GM18505 (cell line): Measurements from ENCODE around the gene SENP7.

Experiments
- ATAC-seq: cut with Tn5 transposase; IDR thresholded peaks from one replicate; pipeline ENCODE4 v1.9.1; 2021; ENCODE audit not compliant: unreplicated experiment
- POLR2A ChIP-seq: IDR thresholded peaks from 4 replicates; pipeline ENCODE4 v1.6.1; 2011; ENCODE audit warnings: borderline replicate concordance; ENCODE audit not compliant: insufficient read depth, insufficient read length; ENCODE audit errors: extremely low read depth

Gene SENP7

GRCh38 chr3:101535221-101535620, 22.2 kb upstream of the SENP7 start:
- ATAC-seq, result no peak
- no peak for TF ChIP-seq POLR2A

- TF ChIP-seq POLR2A, result no peak
- no peak for ATAC-seq
Measured at GRCh38 chr3:101533603-101533968, 20.6 kb upstream of the SENP7 start.

GRCh38 chr3:101532783-101533602, 20.0 kb upstream of the SENP7 start:
- no peak for TF ChIP-seq POLR2A
- ATAC-seq, result no peak

GRCh38 chr3:101531473-101532086, 18.6 kb upstream of the SENP7 start:
- no peak for ATAC-seq

GRCh38 chr3:101530686-101531047, 17.7 kb upstream of the SENP7 start:
- no peak for ATAC-seq

More at GRCh38 chr3:101531473-101532086, 18.6 kb upstream of the SENP7 start:
- no peak for TF ChIP-seq POLR2A

GRCh38 chr3:101529816-101530685, 17.0 kb upstream of the SENP7 start:
- ATAC-seq, result no peak
- TF ChIP-seq POLR2A, result no peak

More at GRCh38 chr3:101530686-101531047, 17.7 kb upstream of the SENP7 start:
- TF ChIP-seq POLR2A, result no peak

GRCh38 chr3:101527906-101528305, 14.9 kb upstream of the SENP7 start:
- ATAC-seq, result no peak
- TF ChIP-seq POLR2A, result no peak

- TF ChIP-seq POLR2A, result no peak
- no peak for ATAC-seq
Measured at GRCh38 chr3:101527441-101527840, 14.4 kb upstream of the SENP7 start.

- TF ChIP-seq POLR2A, result no peak
- no peak for ATAC-seq
Measured at GRCh38 chr3:101521211-101521701, 8.2 kb upstream of the SENP7 start.

- ATAC-seq, result no peak
- TF ChIP-seq POLR2A, result no peak
Measured at GRCh38 chr3:101519685-101520365, 6.8 kb upstream of the SENP7 start.

GRCh38 chr3:101518421-101518871, 5.4 kb upstream of the SENP7 start:
- peak; percentile 99 for ATAC-seq
- peak; percentile 23 for TF ChIP-seq POLR2A

- peak; percentile 38 for ATAC-seq
- peak; percentile 18 for TF ChIP-seq POLR2A
Measured at GRCh38 chr3:101513419-101513986, 491 bp upstream of the SENP7 start.
